OCI-LY1 (cell line): ENCODE results near the gene RABL6.
A peak's percentile ranks its signal among the peaks of the same experiment; 100 is the strongest.

Experiments used
- H2AFZ ChIP-seq: fragments of 200-600 bp; sonication (generic), shearing (Covaris generic); 2 replicates; pipeline ENCODE4 v1.6.0; 2014; ENCODE audit warnings: antibody characterized with exemption, mild to moderate bottlenecking, low read length
- H3F3A ChIP-seq: fragments of 200-600 bp; sonication (generic), shearing (Covaris generic); 2 replicates; pipeline ENCODE4 v1.6.0; 2014; ENCODE audit warnings: mild to moderate bottlenecking, antibody characterized with exemption, low read length, moderate library complexity; ENCODE audit not compliant: insufficient read depth
- H3K27ac ChIP-seq: fragments of 200-600 bp; sonication (generic); 2 replicates; pipeline ENCODE4 v1.5.1; 2014; ENCODE audit warnings: low read length, mixed run types, mild to moderate bottlenecking, low read depth; ENCODE audit not compliant: poor library complexity, severe bottlenecking
- H3K27me3 ChIP-seq: fragments of 200-600 bp; sonication (generic); 2 replicates; pipeline ENCODE4 v1.6.0; 2014; ENCODE audit warnings: antibody characterized with exemption, mild to moderate bottlenecking, low read length, moderate library complexity; ENCODE audit not compliant: insufficient read depth
- H3K36me3 ChIP-seq: fragments of 200-600 bp; sonication (generic); 2 replicates; pipeline ENCODE4 v1.6.1; 2014; ENCODE audit warnings: mild to moderate bottlenecking, antibody characterized with exemption, low read length, moderate library complexity, mixed read lengths; ENCODE audit not compliant: insufficient read depth
- H3K4me1 ChIP-seq: fragments of 200-600 bp; sonication (generic); 2 replicates; pipeline ENCODE4 v1.5.1; 2014; ENCODE audit warnings: mild to moderate bottlenecking, low read length, moderate library complexity; ENCODE audit not compliant: insufficient read depth, severe bottlenecking
- H3K4me2 ChIP-seq: fragments of 200-600 bp; sonication (generic), shearing (Covaris generic); 2 replicates; pipeline ENCODE4 v1.6.1; 2014; ENCODE audit warnings: low read length
- H3K4me3 ChIP-seq: fragments of 200-600 bp; sonication (generic); 2 replicates; pipeline ENCODE4 v1.5.1; 2014; ENCODE audit warnings: low read length, low read depth, mild to moderate bottlenecking, mixed read lengths; ENCODE audit not compliant: poor library complexity, severe bottlenecking
- H3K79me2 ChIP-seq: fragments of 200-600 bp; shearing (Covaris generic); 2 replicates; pipeline ENCODE4 v1.6.1; 2016; ENCODE audit warnings: mixed run types, low read length, mixed read lengths; ENCODE audit not compliant: insufficient read depth
- H3K9ac ChIP-seq: fragments of 200-600 bp; sonication (generic), shearing (Covaris generic); 2 replicates; pipeline ENCODE4 v1.6.1; 2014; ENCODE audit warnings: mild to moderate bottlenecking, low read length, mixed read lengths
- H3K9me2 ChIP-seq: fragments of 200-600 bp; sonication (generic), shearing (Covaris generic); 2 replicates; pipeline ENCODE4 v1.6.1; 2014; ENCODE audit warnings: low read depth, mild to moderate bottlenecking, low read length, mixed read lengths
- H3K9me3 ChIP-seq: fragments of 200-600 bp; shearing (Covaris generic); 2 replicates; pipeline ENCODE4 v1.6.1; 2014; ENCODE audit warnings: low read length, mixed read lengths
- H4K20me1 ChIP-seq: fragments of 200-600 bp; sonication (generic), shearing (Covaris generic); 2 replicates; pipeline ENCODE4 v1.6.0; 2016; ENCODE audit warnings: mild to moderate bottlenecking, low read length; ENCODE audit not compliant: insufficient read depth
- CTCF ChIP-seq: fragments of 200-600 bp; sonication (generic), shearing (Covaris generic); IDR thresholded peaks from 2 replicates; pipeline ENCODE4 v1.5.1; 2017; ENCODE audit warnings: mild to moderate bottlenecking, antibody characterized with exemption, low read length, moderate library complexity, mixed read lengths
- EZH2 ChIP-seq: fragments of 200-600 bp; sonication (generic), shearing (Covaris generic); IDR thresholded peaks from 2 replicates; pipeline ENCODE4 v1.8.0; 2017; ENCODE audit warnings: borderline replicate concordance, mixed run types, mild to moderate bottlenecking, antibody characterized with exemption, low read length, moderate library complexity, mixed read lengths

RABL6 gene

GRCh38 chr9:136848393-136849037 is 40.8 kb downstream of the RABL6 start:
- H3K9me3 ChIP-seq: no peaks in the 10 kb centered on the region
- H3K9ac ChIP-seq: peak overlapping the region; percentile 65
- H4K20me1 ChIP-seq: no peaks in the 10 kb centered on the region
- H3K4me2 ChIP-seq: peak overlapping the region; percentile 76
- peak overlapping the region; percentile 65 for H3K4me3 ChIP-seq
- H3K36me3 ChIP-seq: peaks cover 9% of the 10 kb centered on the region; the same call in 1 of the 2 replicates
- H3F3A ChIP-seq: no peaks in the 10 kb centered on the region
- H3K9me2 ChIP-seq: no peaks in the 10 kb centered on the region
- peaks cover 13% of the 10 kb centered on the region for H3K4me1 ChIP-seq
- peak overlapping the region; percentile 76 for H3K27ac ChIP-seq
- H3K79me2 ChIP-seq: no peaks in the 10 kb centered on the region
- no peak for TF ChIP-seq CTCF
- H2AFZ ChIP-seq: no peak overlapping the region
- no peaks in the 10 kb centered on the region for H3K27me3 ChIP-seq

GRCh38 chr9:136849038-136849959 is 41.6 kb downstream of the RABL6 start, which contains the start of gene PHPT1:
TSS of gene PHPT1 (plus strand) at chr9:136849409. CDS start at chr9:136849431, 22 bp downstream.
- Histone ChIP-seq H3K4me1 (peaks cover 7% of the 10 kb centered on the region), H3K4me3 (peak within 1 kb of the TSS; percentile 65), H3K9me2 (no peaks in the 10 kb centered on the region), H3K9ac (peak within 1 kb of the TSS; percentile 65), H2AFZ (no peak within 1 kb of the TSS), H3K27me3 (no peaks in the 10 kb centered on the region), H3K36me3 (peaks cover 9% of the 10 kb centered on the region; the same call in 1 of the 2 replicates), H3K79me2 (no peaks in the 10 kb centered on the region), H3F3A (no peaks in the 10 kb centered on the region), H4K20me1 (no peaks in the 10 kb centered on the region), H3K4me2 (peak within 1 kb of the TSS; percentile 76), H3K27ac (peak within 1 kb of the TSS; percentile 76), H3K9me3 (no peaks in the 10 kb centered on the region)
- TF ChIP-seq EZH2 (no peak), CTCF (no peak)

GRCh38 chr9:136849960-136850865 is 42.5 kb downstream of the RABL6 start:
- H3K4me2 ChIP-seq: peak overlapping the region; percentile 75
- no peaks in the 10 kb centered on the region for H3F3A ChIP-seq
- no peaks in the 10 kb centered on the region for H3K9me3 ChIP-seq
- no peaks in the 10 kb centered on the region for H3K27me3 ChIP-seq
- H3K4me3 ChIP-seq: peak overlapping the region; percentile 65
- H3K27ac ChIP-seq: no peak overlapping the region
- H3K4me1 ChIP-seq: peaks cover 7% of the 10 kb centered on the region
- no peaks in the 10 kb centered on the region for H3K9me2 ChIP-seq
- no peaks in the 10 kb centered on the region for H4K20me1 ChIP-seq
- H3K79me2 ChIP-seq: no peaks in the 10 kb centered on the region
- peaks cover 9% of the 10 kb centered on the region; the same call in 1 of the 2 replicates for H3K36me3 ChIP-seq
- peak overlapping the region; percentile 46; the same call in 1 of the 2 replicates for H3K9ac ChIP-seq
- TF ChIP-seq EZH2 (no peak), CTCF (no peak)
- H2AFZ ChIP-seq: no peak overlapping the region
